HL-60 (cell line): Measurements from ENCODE around the gene OSGEPL1.

Experiments
- GABPA ChIP-seq: IDR thresholded peaks from 2 replicates; pipeline ENCODE4 v1.6.1; 2012; ENCODE audit warnings: low read depth
- POLR2AphosphoS5 ChIP-seq: IDR thresholded peaks from 2 replicates; pipeline ENCODE4 v1.6.1; 2012; ENCODE audit warnings: low read depth
- SPI1 ChIP-seq: IDR thresholded peaks from 2 replicates; pipeline ENCODE4 v1.6.1; 2012; ENCODE audit warnings: low read depth, mild to moderate bottlenecking, borderline replicate concordance
- TF ChIP-seq, protein P1 (sequence below): IDR thresholded peaks from one replicate; pipeline ENCODE4 v1.5.1; 2011; ENCODE audit warnings: low read length, control low read depth, inconsistent platforms; ENCODE audit not compliant: insufficient read depth
- TF ChIP-seq, protein P2 (sequence below): IDR thresholded peaks from 2 replicates; pipeline ENCODE4 v1.6.1; 2012; ENCODE audit warnings: low read depth; ENCODE audit not compliant: insufficient replicate concordance

DNA sequence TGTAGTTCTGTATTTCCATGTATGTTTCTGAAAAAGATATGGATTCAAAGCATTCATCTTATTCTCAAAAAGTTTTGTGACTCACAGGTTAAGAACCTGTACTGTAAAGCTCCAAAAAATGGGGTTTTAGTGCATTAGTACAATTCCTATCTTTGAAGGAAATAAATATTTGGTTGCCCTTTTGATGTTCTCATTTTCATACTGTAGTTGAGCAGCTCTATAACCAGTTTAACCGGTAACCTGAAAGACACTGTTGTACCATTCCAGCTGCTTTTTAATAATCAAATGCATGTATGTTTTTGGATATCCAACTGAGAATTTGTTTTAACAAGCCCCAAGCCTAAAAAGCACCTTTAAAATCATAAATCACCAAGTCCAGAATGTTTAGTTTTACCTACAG is 9.6 kb upstream of the OSGEPL1 start:
- TF ChIP-seq, protein P1, sequence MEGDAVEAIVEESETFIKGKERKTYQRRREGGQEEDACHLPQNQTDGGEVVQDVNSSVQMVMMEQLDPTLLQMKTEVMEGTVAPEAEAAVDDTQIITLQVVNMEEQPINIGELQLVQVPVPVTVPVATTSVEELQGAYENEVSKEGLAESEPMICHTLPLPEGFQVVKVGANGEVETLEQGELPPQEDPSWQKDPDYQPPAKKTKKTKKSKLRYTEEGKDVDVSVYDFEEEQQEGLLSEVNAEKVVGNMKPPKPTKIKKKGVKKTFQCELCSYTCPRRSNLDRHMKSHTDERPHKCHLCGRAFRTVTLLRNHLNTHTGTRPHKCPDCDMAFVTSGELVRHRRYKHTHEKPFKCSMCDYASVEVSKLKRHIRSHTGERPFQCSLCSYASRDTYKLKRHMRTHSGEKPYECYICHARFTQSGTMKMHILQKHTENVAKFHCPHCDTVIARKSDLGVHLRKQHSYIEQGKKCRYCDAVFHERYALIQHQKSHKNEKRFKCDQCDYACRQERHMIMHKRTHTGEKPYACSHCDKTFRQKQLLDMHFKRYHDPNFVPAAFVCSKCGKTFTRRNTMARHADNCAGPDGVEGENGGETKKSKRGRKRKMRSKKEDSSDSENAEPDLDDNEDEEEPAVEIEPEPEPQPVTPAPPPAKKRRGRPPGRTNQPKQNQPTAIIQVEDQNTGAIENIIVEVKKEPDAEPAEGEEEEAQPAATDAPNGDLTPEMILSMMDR, result no peak
- TF ChIP-seq, protein P2, sequence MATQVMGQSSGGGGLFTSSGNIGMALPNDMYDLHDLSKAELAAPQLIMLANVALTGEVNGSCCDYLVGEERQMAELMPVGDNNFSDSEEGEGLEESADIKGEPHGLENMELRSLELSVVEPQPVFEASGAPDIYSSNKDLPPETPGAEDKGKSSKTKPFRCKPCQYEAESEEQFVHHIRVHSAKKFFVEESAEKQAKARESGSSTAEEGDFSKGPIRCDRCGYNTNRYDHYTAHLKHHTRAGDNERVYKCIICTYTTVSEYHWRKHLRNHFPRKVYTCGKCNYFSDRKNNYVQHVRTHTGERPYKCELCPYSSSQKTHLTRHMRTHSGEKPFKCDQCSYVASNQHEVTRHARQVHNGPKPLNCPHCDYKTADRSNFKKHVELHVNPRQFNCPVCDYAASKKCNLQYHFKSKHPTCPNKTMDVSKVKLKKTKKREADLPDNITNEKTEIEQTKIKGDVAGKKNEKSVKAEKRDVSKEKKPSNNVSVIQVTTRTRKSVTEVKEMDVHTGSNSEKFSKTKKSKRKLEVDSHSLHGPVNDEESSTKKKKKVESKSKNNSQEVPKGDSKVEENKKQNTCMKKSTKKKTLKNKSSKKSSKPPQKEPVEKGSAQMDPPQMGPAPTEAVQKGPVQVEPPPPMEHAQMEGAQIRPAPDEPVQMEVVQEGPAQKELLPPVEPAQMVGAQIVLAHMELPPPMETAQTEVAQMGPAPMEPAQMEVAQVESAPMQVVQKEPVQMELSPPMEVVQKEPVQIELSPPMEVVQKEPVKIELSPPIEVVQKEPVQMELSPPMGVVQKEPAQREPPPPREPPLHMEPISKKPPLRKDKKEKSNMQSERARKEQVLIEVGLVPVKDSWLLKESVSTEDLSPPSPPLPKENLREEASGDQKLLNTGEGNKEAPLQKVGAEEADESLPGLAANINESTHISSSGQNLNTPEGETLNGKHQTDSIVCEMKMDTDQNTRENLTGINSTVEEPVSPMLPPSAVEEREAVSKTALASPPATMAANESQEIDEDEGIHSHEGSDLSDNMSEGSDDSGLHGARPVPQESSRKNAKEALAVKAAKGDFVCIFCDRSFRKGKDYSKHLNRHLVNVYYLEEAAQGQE, result no peak
- TF ChIP-seq SPI1 (no peak), GABPA (no peak), POLR2AphosphoS5 (no peak)
